Keratinocyte (primary cell): ENCODE measurements around the gene SCAND1. TPM values are rescaled to one million over a fixed set of nuclear protein-coding genes. Genes with fewer than 3 reads are reported as not detected.

Source experiments
- DNase-seq: peaks from one replicate; pipeline ENCODE4 v3.0.0-alpha.2; 2011; ENCODE audit warnings: low read depth, missing footprints, low spot score
- FAIRE-seq: peaks from 2 replicates; lab custom pipeline; 2011; peaks lifted over from hg19 to GRCh38; lab: Jason Lieb, UNC
- H2AFZ ChIP-seq: 2 replicates; pipeline ENCODE4 v1.6.0; 2012; ENCODE audit warnings: low read length, control low read depth, inconsistent platforms; ENCODE audit not compliant: control insufficient read depth
- H3K27ac ChIP-seq: 2 replicates; pipeline ENCODE4 v1.5.1; 2011; ENCODE audit warnings: low read length; ENCODE audit not compliant: control insufficient read depth, insufficient read depth
- H3K27me3 ChIP-seq: 3 replicates; pipeline ENCODE4 v1.6.0; 2011; ENCODE audit warnings: low read length; ENCODE audit not compliant: control insufficient read depth, insufficient read depth; ENCODE audit errors: extremely low read depth
- H3K36me3 ChIP-seq, 2 experiments: 2 replicates in 1 of 2; 3 replicates in 1 of 2; pipeline ENCODE4 v1.5.1; 2011; ENCODE audit warnings: low read length in 2 of 2, mild to moderate bottlenecking in 1 of 2; ENCODE audit not compliant: control insufficient read depth in 2 of 2, insufficient read depth in 2 of 2; ENCODE audit errors: extremely low read depth in 1 of 2
- H3K4me1 ChIP-seq: 3 replicates; pipeline ENCODE4 v1.5.1; 2011; ENCODE audit warnings: low read length; ENCODE audit not compliant: control insufficient read depth, insufficient read depth; ENCODE audit errors: extremely low read depth
- H3K4me2 ChIP-seq: 3 replicates; pipeline ENCODE4 v1.6.0; 2011; ENCODE audit warnings: low read depth, low read length; ENCODE audit not compliant: control insufficient read depth, insufficient read depth; ENCODE audit errors: extremely low read depth
- H3K4me3 ChIP-seq, 3 experiments: fragments of 200-600 bp in 1 of 3; sonication (generic) in 1 of 3; 2 replicates in 2 of 3; 3 replicates in 1 of 3; pipeline ENCODE4 v1.5.1; 2011 to 2016; ENCODE audit warnings: low read length in 3 of 3, mild to moderate bottlenecking in 3 of 3, control low read depth in 2 of 3, inconsistent platforms in 1 of 3, low read depth in 1 of 3, mixed read lengths in 1 of 3, mixed run types in 1 of 3, moderate library complexity in 1 of 3; ENCODE audit not compliant: control insufficient read depth in 2 of 3, insufficient read depth in 2 of 3; ENCODE audit errors: extremely low read depth in 1 of 3
- H3K79me2 ChIP-seq: 2 replicates; pipeline ENCODE4 v1.6.0; 2012; ENCODE audit warnings: low read length; ENCODE audit not compliant: control insufficient read depth, insufficient read depth
- H3K9ac ChIP-seq: 3 replicates; pipeline ENCODE4 v1.6.0; 2011; ENCODE audit warnings: low read length; ENCODE audit not compliant: control insufficient read depth, insufficient read depth; ENCODE audit errors: extremely low read depth
- H3K9me1 ChIP-seq: 3 replicates; pipeline ENCODE4 v1.6.0; 2011; ENCODE audit warnings: low read length; ENCODE audit not compliant: control insufficient read depth, insufficient read depth; ENCODE audit errors: extremely low read depth
- H3K9me3 ChIP-seq: 2 replicates; pipeline ENCODE4 v1.5.1; 2012; ENCODE audit warnings: low read depth, low read length; ENCODE audit not compliant: control insufficient read depth
- H4K20me1 ChIP-seq: 3 replicates; pipeline ENCODE4 v1.6.0; 2011; ENCODE audit warnings: low read length; ENCODE audit not compliant: control insufficient read depth, insufficient read depth; ENCODE audit errors: extremely low read depth
- EZH2 ChIP-seq: IDR thresholded peaks from one replicate; pipeline ENCODE4 v1.6.1; 2012; ENCODE audit warnings: inconsistent platforms, mild to moderate bottlenecking, low read length, moderate library complexity
- dilution Hi-C: fragments of 300-500 bp; cut with MboI; formaldehyde crosslinking; loops from one replicate; pipeline ENCODE4 v1.7.0; 2020; ENCODE audit warnings: low sequenced_read_pairs; ENCODE audit not compliant: extremely low pct_ligation_motif_present
- polyA plus RNA-seq, 5 experiments: library from polyadenylated mRNA; depleted of rRNA in 3 of 5; stranded (reverse) in 3 of 5; stranded (forward) in 1 of 5; unstranded in 1 of 5; fragments of >200 nt; gene quantifications; 1 replicate in 1 of 5; 2 replicates in 3 of 5; 3 replicates in 1 of 5; pipeline versions ENCODE4 v1.2.1 to v1.2.3, GENCODE V29; 2011 to 2012; ENCODE audit warnings: missing spikeins in 2 of 5, low read depth in 1 of 5, low replicate concordance in 1 of 5
- TF ChIP-seq, protein P1 (sequence below), 3 experiments: IDR thresholded peaks in 1 of 3; conservative IDR thresholded peaks in 1 of 3; optimal IDR thresholded peaks in 1 of 3; 2 replicates in 2 of 3; 3 replicates in 1 of 3; pipeline versions ENCODE3 to v1.5.1; 2011; ENCODE audit warnings: low read length in 3 of 3, mild to moderate bottlenecking in 3 of 3, moderate library complexity in 2 of 3, control low read depth in 1 of 3, inconsistent platforms in 1 of 3; ENCODE audit not compliant: insufficient read depth in 2 of 3; ENCODE audit errors: extremely low read depth in 1 of 3

SCAND1 gene
- polyA plus RNA-seq, 1 donor (not counting 4 experiments of a cell fraction or from before 2014, with no cell fraction given): 5.8 TPM

DNA sequence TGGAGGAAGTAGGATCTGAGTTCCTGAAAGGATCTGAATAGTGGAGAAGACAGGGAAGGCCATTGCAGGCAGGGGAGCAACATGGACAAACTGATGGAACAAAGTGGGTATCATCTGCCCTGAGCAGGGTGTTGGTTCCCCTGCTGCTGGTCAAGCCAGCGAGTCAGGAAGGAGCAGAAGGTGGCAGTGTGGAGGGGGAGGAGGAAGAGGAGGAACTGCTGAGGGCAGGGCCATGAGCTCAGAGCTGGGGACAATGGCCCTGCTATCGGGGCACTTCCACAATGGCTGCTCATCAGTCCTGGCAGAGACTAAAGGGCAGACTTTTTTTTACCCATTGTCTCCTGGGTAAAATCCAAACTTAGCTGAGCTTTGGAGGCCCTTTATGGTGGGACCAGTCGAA is 27.7 kb upstream of the SCAND1 start:
- Histone ChIP-seq H3K9me1 (no peaks in the 10 kb centered on the region), H3K4me3 (no peak overlapping the region), H2AFZ (no peak overlapping the region), H3K4me2 (no peak overlapping the region), H3K36me3 (no peaks in the 10 kb centered on the region), H3K27me3 (peaks cover 10% of the 10 kb centered on the region), H3K4me1 (no peaks in the 10 kb centered on the region), H4K20me1 (no peaks in the 10 kb centered on the region), H3K79me2 (no peaks in the 10 kb centered on the region), H3K9me3 (no peaks in the 10 kb centered on the region), H3K27ac (no peak overlapping the region), H3K9ac (no peak overlapping the region)
- FAIRE-seq: no peak
- TF ChIP-seq EZH2: no peak
- TF ChIP-seq, protein P1, sequence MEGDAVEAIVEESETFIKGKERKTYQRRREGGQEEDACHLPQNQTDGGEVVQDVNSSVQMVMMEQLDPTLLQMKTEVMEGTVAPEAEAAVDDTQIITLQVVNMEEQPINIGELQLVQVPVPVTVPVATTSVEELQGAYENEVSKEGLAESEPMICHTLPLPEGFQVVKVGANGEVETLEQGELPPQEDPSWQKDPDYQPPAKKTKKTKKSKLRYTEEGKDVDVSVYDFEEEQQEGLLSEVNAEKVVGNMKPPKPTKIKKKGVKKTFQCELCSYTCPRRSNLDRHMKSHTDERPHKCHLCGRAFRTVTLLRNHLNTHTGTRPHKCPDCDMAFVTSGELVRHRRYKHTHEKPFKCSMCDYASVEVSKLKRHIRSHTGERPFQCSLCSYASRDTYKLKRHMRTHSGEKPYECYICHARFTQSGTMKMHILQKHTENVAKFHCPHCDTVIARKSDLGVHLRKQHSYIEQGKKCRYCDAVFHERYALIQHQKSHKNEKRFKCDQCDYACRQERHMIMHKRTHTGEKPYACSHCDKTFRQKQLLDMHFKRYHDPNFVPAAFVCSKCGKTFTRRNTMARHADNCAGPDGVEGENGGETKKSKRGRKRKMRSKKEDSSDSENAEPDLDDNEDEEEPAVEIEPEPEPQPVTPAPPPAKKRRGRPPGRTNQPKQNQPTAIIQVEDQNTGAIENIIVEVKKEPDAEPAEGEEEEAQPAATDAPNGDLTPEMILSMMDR (optimal IDR thresholded peaks at IDR 0.05 in 1 of 3, IDR thresholded peaks at IDR 0.05 in 1 of 3, conservative IDR thresholded peaks at IDR 0.05 in 1 of 3; ENCODE audit: extremely low read depth in 1 of 3, insufficient read depth in 2 of 3, low read length in 3 of 3): no peak
- no peak for DNase-seq
- dilution Hi-C loops: no loop called here

DNA sequence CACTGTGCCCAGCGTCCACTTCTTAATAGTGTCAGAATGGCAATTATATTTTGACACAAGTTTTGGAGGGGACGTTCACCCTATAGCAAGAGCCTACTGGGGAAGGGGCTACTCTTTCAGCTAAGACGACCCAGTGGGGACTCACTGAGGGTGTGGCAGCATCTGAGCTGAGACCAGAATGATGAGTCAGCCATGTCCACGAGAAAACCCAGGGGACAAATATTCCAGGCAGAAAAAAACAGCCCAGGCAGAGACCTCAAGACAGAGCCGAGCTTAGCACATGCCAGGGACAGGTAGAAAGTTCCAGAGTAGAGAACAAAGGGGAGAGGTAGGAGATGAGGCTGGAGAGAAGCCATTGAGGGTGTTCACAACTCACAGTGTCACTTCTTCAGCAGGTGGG is 25.2 kb upstream of the SCAND1 start:
- no peak for FAIRE-seq
- H3K27ac ChIP-seq: no peak overlapping the region

More for the DNA sequence above, 25.2 kb upstream of the SCAND1 start:
- no peak overlapping the region for H2AFZ ChIP-seq
- no peak for TF ChIP-seq EZH2
- TF ChIP-seq, protein P1 (optimal IDR thresholded peaks at IDR 0.05 in 1 of 3, IDR thresholded peaks at IDR 0.05 in 1 of 3, conservative IDR thresholded peaks at IDR 0.05 in 1 of 3; ENCODE audit: extremely low read depth in 1 of 3, insufficient read depth in 2 of 3, low read length in 3 of 3): no peak
- H3K9me3 ChIP-seq: no peaks in the 10 kb centered on the region
- H3K79me2 ChIP-seq: no peaks in the 10 kb centered on the region
- H3K4me1 ChIP-seq: no peaks in the 10 kb centered on the region
- H3K9me1 ChIP-seq: no peaks in the 10 kb centered on the region
- no peaks in the 10 kb centered on the region for H4K20me1 ChIP-seq
- no peak overlapping the region for H3K4me2 ChIP-seq
- dilution Hi-C loops: no loop called here
- H3K36me3 ChIP-seq: no peaks in the 10 kb centered on the region
- H3K27me3 ChIP-seq: peaks cover 10% of the 10 kb centered on the region
- H3K9ac ChIP-seq: no peak overlapping the region
- H3K4me3 ChIP-seq: no peak overlapping the region
- no peak for DNase-seq
